ENCODE data around the gene DLL4.

The DLL4 gene

DNA sequence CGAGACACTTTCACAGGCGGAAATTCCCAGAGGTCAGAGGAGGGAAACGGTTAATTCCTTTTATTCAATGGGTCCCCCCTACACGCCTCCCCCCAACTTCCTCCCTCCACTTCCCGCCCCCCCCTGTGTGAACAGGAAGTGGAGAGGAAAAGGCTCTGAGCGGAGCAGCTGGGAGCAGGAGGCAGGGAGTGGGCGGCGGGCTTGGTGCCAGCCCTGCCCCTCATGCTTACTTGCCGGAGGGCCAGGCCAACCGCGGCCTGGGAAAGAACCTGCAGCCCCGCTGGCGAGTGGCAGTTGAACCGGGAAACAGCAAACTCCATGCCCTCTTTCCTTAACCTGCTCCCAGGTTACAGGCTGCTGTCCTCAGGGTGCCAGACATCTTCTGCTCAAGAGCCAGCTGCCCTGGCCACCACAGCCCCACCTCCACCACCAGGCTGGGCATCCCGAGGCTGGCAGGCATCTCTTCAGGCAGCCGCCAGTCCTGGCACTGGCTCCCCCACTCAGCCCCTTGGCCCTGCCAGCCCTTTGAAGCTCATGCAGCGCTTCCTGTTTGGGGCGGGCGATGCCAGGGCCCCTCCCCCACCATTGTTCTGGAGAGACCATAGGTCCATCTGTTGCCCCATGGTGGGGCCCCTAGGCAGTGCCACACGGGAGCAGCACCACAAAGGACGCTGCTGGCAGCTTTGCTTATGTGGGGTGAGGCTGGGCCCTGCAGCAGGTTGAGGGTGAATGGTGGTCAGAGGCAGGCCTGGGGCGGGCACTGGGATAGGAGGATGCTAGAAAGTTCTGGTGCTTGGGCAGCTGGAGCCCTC, 21.9 kb upstream of the DLL4 start:
- peak; percentile 54 for DNase-seq

DNA sequence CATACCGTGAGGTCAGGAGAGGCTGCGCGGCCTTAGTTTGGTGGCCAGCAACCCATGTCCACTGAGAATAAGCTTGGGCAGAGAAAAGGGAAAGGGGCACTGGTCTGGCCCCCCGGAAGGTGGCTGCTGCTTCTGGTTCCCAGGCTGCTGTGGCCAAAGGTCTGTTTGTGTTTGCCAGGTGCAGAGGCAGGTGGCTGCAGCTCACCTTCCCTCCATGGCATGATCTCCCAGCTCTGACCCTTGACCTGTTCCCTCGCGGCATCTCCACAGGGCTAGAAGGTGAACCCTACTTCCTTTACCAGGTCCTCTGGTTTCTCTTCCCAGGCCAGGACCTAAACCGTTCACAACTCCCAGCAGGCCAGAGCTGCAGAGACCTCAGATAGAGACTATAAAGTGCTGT, 21.0 kb upstream of the DLL4 start:
- DNase-seq = no peak

DNA sequence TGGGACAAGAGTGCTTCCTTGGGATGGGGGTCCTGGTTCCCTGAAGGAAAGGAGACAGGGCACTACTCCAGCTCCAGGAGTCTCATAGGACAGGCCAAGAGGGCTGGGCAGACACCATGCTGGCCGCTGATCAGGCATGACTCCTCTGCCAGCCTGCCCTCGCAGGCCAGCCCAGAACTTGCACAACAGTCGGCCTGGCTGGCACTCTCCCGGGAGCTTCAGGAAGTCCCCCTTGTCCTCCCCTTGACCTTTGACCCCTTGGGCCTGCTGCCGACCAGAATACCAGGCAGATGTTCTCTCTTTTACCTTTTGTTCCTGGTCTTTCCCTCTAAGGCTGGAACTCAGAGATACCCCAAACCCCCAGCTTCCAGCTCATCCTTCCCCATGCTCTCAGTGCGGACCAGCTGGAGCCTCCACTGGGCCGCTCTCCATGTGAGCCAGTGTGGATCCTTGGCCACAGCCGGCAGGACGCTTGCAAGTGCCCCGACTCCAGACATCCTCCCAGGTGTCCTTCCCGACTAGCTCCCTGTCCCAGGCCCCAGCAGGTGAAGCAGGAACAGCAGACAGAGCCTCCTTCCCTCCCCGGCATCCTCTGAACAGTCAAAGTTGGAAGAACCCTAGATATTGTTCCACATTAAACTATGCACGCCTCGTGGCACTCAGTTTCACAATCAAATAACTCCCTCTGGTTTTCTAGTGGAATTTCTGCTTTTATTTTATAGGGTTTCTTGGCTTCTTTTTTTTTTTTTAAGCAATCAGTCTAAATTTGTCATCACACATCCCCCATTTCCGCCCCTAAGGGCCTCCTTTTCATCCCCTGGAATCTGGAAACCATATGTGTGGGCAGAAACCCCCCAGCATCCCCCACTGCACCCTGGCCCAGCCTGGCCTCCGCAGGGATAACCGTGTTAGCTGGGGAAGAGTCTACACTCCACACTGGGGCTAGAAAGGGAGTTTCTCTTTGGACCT, 19.2 kb upstream of the DLL4 start:
- no peak for DNase-seq

DNA sequence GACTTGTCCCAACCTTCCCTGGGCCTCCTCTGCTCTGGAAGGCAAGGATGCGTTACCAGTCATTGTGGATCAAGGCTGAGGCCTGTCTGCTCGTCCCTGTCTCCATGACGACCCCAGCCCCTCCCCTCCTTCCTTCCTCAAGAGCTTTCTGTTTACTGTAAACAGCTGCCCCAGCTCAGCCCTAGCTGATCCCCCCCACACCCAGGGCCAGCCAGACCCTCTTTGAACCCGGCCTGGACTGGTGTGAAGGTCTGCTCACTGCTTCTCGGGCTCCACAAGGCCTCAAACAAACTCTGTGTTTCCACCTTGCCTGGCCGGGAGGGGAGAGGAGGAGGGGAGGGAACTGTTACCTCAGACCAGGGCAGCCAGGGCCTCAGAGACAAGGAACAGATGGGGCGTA, 18.0 kb upstream of the DLL4 start:
- no peak for DNase-seq

DNA sequence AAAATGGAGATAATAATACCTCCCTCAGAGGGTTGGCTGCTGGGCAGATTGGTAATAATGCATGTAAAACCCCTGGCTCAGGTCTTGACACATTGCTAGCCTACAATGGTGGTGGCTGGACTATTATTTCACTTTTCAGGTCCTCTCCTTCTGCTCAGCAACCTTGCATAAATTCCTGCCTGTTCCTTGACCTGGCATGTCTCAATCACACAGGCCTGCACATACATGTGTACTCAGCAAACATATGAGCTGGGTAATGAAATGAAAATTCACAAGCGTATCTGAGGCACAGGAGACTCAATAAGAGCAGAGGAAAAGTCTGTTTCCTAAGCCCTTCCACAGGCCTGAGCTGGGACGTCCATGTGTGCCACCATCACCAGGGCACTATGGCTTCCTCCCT, 17.4 kb upstream of the DLL4 start:
- DNase-seq = no peak

DNA sequence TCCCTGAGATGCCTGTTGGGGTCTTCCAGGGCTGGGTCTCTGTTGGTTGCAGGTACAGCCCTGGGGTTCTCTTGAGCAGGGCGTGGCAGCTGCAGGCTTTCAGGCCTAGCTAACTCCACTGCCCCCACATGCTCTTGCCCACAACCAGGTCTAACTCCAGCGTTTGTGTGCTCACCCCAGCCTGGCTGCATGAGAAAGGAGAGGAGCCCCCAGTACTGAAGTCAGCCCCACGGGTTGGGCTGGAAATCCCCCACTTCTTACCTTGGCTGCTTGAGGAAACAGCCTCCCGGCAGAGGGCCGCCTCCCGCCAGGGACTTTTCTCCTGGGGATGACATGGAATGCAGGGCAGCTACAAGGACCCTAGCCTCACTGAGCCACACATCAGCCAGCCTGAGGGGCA, 16.7 kb upstream of the DLL4 start:
- DNase-seq = no peak

DNA sequence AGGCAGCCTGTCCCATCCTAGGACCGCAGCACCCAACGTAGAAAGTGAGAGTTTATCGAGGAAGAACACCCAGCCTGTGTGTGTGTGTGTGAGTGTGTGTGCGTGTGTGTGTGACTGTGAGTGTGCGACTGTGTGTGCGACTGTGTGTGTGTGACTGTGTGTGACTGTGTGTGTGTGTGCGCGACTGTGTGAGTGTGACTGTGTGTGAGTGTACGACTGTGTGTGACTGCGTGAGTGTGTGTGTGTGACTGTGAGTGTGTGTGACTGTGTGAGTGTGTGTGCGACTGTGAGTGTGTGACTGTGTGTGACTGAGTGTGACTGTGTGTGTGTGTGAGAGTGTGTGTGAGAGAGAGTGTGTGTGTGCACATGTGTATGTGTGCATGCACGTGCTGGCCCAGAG, 15.1 kb upstream of the DLL4 start:
- no peak for DNase-seq

DNA sequence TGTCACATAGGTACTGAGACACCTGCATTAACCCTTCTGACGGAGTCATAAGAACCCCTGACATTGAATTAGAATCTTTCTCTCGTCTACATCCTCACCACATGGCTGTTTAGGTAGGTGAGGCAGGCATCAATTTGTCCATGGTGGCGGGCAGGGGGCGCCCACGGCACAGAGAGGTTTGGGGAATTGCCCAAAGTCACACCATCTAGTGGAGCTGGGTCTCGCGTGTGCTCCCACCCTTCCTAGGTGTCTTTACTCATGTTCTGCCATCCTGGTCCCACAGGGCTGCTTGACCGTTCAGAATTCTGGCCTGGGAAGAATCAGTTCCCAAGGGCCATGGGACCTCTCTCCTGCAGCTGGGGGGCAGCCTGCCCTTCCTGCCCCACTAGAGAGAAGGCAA, 14.7 kb upstream of the DLL4 start:
- DNase-seq = no peak

DNA sequence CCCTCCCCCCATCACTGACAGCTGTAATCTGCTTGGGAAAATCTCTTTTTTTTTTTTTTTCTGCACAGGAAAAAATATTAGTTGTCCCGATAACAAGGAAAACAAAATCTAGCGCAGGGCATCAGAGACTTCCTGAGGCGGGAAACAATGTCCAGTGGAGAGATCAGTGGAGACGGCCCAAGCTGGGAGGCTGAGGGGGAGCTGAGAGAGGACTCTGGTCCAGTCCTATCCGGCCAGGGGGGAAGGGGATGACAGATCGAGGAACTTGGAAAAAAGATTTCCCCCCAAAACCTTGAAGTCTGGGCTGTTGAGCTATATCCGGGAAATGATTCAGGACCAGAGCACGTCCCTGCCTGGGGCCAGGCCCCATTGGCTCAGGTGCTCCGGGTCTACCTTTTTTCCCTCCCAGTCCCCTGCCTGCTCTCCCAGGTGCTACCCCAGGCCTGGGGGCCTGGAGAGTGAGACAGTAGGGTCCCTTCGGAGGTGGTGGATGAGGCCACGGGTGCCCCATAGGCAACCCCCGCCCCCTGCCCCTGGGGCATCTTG, 14.0 kb upstream of the DLL4 start:
- DNase-seq = no peak

DNA sequence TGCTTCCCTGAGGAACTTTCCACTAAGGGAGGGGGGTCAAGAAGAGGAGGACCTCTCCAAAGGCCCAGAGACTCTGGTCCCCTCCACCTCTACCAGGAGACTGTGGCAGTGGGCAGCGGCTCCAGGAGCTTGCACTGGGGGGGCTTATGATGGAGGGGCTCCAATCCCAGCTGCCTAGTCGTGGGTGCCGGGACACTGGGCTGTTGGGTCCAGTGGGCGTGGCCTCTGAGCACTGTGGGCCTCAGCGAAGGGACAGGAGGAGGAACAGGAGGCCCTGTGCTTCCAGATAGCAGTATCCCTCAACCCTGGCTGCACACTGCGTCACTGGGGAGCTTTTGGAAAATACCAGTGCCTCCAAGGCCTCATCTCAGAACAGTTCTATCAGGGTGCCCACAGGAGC, 13.5 kb upstream of the DLL4 start:
- DNase-seq = no peak

DNA sequence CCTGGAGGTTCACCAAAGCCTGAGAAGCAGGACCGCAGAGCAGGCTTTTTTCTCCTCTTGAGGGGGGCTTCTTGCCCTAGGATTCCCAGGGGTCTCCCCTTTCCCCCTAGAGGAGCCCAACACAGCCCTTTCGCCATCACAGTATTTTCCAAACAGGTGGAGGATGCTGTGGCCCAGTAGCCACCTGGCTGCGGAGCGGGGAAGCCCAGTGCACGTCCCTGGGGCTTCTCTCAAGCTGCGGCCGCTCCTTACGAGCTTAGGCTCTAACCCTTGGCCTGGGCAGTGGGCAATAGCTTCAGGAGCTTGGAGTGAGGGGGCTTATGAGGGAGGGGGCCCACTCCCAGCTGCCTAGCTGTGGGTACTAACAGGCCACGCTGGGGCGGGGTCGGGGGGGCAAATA, 11.6 kb upstream of the DLL4 start:
- DNase-seq = no peak

DNA sequence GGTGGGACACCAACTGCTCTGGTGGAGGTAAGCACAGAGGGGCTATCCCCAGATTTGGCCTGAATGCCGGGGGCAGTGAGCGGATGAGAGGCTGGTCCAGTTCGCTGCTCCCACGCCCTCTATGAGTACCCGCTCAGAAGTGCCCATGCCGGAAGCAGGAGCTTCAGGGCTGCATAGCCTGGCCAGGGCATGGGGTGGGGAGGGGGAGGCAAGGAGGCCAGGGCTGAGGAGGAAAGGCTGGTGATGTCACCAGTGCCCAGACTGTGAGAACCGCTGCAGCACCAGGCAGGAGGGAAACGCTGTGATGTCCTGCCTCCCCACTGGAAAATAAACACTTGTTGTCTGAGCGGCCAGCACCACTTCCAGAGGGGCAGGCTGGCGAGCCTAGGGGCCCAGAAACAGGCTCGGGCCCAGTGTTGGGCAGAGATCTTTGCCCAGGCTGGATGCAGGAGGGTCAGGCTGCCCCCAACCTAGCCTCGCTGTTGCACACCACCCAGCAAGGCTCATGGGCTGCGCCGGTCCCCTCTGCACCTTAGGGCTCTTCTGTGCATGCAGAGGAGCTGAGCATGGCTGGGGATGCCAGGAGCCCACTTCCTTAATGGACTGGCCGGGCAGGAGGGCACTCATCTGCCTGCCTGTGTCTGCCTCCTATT, 10.9 kb upstream of the DLL4 start:
- no peak for DNase-seq

DNA sequence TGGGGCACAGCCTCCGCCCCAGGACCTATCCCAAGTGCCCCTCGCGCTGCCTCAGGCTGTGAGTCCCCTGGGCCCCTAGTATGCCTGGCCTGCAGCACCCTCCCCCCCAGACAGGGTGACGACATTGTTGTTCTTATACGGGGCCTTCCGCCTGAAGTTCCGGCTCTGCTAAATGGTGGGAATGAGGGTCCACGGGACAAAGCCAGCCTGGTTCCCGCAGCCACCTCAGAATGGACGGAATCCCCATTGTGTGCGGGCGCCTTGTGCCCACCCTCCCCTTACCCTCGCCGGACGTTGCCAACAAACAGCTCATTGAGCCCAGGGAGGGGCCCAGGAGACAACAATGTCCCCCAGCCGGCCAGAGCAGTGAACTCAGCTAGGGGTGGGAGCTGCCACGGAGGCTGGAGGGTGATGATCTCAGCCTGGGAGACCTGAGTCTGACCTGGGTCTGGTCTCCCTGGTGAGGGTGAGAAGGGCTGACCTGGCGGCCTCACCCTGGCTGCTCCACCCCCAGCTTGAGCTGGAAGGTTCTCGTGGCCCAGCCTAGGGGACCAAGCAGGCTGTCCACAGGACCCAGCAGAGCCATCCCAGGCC, 10.2 kb upstream of the DLL4 start:
- DNase-seq = no peak

DNA sequence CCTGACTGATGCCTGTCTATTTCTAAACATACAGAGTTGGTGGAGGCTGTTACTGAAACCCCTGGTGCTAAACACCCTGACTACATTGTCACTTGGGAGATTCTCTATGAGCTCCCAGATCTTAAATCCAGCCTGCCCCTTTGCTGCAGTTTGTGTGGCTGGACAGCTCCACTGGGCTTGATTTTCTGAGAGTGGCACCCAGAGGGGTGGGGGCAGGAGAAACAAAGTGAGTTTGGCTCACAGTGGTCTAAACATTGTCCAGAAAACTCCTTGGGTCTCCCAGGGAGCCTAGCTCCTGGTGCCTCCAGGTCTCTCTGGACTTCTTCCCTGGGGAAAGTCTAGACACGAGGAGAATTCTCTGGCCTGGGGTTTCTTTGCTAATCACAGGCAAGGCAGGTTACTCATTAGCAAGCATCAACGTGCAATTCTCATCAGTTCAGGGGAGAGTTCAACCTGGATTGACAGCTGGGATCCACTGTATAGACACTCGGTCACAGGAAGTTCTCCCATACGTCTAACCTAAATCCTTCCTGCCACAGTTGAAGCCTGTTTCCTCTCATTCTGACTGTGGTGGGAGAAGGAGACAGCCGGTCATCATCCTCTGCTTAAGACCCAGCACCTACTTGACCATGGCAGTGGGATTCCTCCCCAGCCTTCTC, 7.1 kb upstream of the DLL4 start:
- DNase-seq = no peak

DNA sequence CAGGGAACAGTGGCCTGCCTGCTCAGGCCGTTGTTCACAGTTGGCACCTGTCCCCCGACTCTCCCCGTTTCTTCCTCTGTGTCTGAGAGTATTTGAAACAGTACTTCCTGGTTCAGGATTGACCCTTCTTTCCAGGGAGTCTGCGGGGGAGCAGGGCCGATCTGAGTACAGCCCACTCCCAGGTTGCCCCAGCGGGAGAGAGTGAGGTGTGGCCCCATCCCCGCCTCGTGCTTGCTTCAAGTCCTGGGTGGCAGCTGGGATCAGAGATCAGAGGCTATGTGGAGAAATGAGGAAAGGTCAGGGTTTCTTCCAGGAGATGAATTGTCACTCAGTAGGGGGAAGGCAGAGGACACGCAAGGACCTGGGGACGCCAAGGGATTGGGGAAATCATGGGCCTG, 6.5 kb upstream of the DLL4 start:
- no peak for DNase-seq

DNA sequence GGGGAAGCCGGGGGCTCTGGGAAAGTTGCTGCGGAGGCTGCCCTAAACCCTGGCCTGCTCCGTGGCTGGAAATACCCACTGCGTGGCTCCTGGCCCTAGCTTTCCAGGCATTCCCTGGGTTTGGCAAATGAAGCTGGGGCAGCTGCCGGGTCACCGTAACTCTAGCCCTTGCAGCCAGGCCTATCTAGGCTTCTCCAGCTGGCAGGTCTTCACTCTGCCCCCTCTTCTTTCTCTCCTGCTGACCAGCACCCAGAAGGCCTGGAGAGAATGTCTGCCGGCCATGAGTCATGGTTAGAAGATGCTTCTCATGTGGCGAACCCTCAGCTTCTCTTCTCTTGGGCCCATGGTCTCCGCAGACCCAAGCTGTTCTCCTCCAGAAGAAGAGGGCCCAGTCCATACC, 5.6 kb upstream of the DLL4 start:
- no peak for DNase-seq

DNA sequence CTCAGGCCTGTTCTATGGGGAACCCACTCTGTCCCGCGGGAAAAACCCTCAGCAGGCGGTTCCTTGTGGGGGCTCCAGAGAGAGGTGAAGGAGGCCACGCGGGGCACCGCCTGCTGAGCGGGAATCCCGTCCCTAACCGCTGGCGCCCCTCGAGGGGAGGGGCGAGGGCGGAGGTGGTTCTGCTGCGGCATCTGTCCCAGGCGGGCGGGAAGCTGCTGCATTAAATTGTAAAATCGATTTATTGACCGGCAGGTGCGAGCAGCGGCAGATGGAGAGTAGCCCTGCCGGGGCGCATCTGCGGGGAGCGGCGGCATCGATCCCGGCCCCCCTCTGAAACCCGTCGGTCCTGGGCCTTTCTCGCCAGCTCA, 3.7 kb upstream of the DLL4 start:
- DNase-seq = no peak

DNA sequence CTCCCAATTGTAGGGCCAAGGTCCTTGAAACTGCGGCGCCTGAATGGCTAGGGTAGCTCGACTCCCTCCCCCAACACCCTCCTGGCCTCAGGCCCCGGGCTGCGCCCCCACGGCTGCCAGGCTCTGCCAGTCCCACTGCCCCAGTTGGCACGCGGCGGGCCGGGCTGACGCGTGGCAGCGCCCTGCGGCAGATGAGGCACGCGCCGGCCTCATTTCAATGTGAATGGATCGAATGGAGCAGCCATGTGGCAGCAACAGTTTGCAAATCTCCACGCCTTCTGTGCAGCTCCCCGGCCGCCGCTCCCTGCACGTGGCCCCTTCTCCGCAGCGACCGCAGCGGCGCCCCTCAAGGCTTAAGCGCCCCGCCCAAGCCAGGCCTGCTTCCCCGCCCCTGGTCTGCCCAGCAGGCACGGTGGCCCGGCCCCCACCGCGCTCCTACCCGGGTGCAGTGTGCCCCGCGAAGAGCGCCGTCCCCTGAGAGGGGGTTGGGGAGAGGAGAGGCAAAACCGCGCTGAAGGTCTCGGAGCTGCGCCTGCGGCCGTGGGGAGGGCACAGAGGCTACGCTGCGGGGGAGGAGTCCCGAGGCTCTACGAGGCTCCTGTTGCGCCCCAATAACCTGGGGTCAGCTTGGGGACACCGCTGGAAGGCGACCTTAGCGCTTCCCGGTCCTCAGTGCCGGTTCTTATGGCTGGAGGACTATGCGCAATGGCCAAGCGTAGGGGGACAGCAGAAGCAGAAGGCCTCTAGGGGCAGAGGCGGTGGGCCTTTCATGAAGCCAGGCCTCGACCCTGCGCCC, 3.1 kb upstream of the DLL4 start:
- DNase-seq = no peak

DNA sequence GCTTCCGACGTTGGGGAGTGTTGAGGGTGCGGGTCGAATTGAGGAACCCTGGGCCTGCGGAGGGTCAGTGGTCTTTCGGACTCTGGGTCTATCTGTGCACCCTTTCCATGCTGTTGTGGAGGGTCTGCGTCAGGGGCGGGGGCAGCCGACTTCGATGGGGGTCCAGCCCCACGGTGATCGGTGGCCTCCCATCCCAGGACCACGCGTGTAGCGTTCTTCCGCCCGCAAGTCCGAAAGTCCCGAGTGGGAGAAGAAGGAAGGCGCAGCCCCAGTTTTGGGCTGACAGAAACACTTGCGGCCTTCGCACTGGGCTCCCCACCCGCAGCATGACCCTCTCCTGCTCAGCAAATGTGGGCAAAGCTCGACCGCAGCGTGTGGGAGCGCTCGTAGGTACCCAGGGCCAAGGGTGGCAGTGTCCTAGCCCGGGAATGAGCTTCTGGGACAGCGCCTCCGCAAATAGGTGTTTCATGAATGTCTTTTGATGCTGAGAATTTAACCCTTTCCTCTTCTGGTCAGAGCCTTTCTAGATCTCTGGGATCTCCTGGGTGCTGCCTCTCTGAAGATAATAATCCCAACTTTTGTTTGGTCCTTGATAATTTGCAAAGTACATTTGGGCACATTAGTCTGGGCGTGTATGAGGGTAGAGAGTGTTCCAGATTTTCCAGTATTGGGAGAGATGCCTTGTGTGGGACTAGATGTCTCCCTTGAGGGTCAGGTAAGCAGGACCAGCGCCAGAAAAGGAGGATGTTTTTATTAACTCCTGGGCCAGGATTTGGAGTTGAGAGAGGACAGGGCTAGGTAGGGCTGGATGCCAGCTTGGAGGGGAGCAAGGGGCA, 2.3 kb upstream of the DLL4 start:
- no peak for DNase-seq

DNA sequence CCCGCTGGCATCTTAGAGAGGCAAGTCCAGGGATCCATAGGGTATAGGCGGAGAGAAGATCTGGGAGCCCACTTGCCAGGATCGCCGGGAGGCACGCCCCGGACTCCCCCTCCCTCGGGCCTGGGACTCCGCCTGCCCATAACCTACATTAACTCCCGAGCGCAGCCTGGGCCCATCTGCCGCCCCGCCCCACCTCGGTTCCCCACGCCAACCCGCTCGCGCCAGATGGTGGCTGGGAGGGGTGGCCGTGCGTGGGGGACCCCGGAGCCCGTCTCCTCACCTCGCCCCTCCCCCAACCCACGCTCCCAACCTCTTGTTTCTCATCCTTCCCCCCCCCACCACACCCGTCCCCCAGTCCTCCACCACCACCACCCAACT, 1.7 kb upstream of the DLL4 start:
- DNase-seq = no peak

Data from central memory CD4-positive, alpha-beta T cell (primary cell).